PC-3 (cell line): ENCODE results near the gene ZRANB1. TPM values are rescaled to one million over a fixed set of nuclear protein-coding genes. Genes with fewer than 3 reads are reported as not detected.

Experiments
- ATAC-seq: fragments of 200-7000 bp; cut with Tn5 transposase; 2 replicates; pipeline ENCODE4 v1.9.1; 2020; ENCODE audit warnings: mild to moderate bottlenecking, moderate library complexity
- BruUV-seq: library from RNA; stranded (reverse); fragments of 400-500 nt; replicated peaks from 2 replicates; lab custom pipeline; 2021; lab: Mats Ljungman, UMichigan
- CTCF ChIA-PET: fragments of 300-600 bp; sonication (Branson Sonifier 250); formaldehyde crosslinking; loops from one replicate; lab custom pipeline; 2022; ENCODE audit warnings: antibody characterized with exemption; lab: Charles Lee
- POLR2A ChIA-PET: fragments of 300-600 bp; sonication (Branson Sonifier 250); formaldehyde crosslinking; loops from one replicate; lab custom pipeline; 2022; ENCODE audit warnings: antibody characterized with exemption; ENCODE audit not compliant: unreplicated experiment; lab: Charles Lee
- DNase-seq: peaks from one replicate; pipeline ENCODE4 v3.0.0-alpha.2; 2015
- H2AFZ ChIP-seq: fragments of 300-600 bp; sonication (generic); 2 replicates; pipeline ENCODE4 v1.6.0; 2016; ENCODE audit warnings: antibody characterized with exemption, low read length
- H3F3A ChIP-seq: fragments of 300-600 bp; sonication (generic); one replicate; pipeline ENCODE4 v1.6.0; 2017; ENCODE audit warnings: antibody characterized with exemption, low read length, control low read depth, mild to moderate bottlenecking; ENCODE audit not compliant: unreplicated experiment
- H3K27ac ChIP-seq: fragments of 300-600 bp; sonication (generic); 2 replicates; pipeline ENCODE4 v1.5.1; 2016; ENCODE audit warnings: mild to moderate bottlenecking, low read length
- H3K27me3 ChIP-seq: fragments of 300-600 bp; sonication (generic); 2 replicates; pipeline ENCODE4 v1.6.1; 2016; ENCODE audit warnings: low read length, mixed read lengths
- H3K36me3 ChIP-seq: fragments of 300-600 bp; sonication (generic); 2 replicates; pipeline ENCODE4 v1.6.1; 2016; ENCODE audit warnings: low read depth, mixed run types, low read length, mixed read lengths
- H3K4me1 ChIP-seq: fragments of 300-600 bp; sonication (generic); 2 replicates; pipeline ENCODE4 v1.5.1; 2016; ENCODE audit warnings: low read length; ENCODE audit not compliant: insufficient read depth
- H3K4me2 ChIP-seq: fragments of 300-600 bp; sonication (generic); 2 replicates; pipeline ENCODE4 v1.6.0; 2016; ENCODE audit warnings: low read length
- H3K4me3 ChIP-seq: fragments of 300-600 bp; sonication (generic); 2 replicates; pipeline ENCODE4 v1.5.1; 2016; ENCODE audit warnings: mild to moderate bottlenecking, low read length, mixed read lengths
- H3K79me2 ChIP-seq: fragments of 300-600 bp; sonication (generic); 2 replicates; pipeline ENCODE4 v1.6.1; 2017; ENCODE audit warnings: low read length, mixed read lengths
- H3K9ac ChIP-seq: fragments of 300-600 bp; sonication (generic); 2 replicates; pipeline ENCODE4 v1.6.0; 2016; ENCODE audit warnings: mild to moderate bottlenecking, low read length
- H3K9me2 ChIP-seq: fragments of 300-600 bp; sonication (generic); replicated peaks from 2 replicates; pipeline ENCODE4 v1.6.1; 2016; ENCODE audit warnings: mixed run types, low read length, mixed read lengths
- H3K9me3 ChIP-seq: fragments of 300-600 bp; sonication (generic); 2 replicates; pipeline ENCODE4 v1.6.1; 2016; ENCODE audit warnings: low read length, mixed read lengths
- H4K20me1 ChIP-seq: fragments of 300-600 bp; sonication (generic); 2 replicates; pipeline ENCODE4 v1.6.1; 2016; ENCODE audit warnings: low read length, mixed read lengths
- CTCF ChIP-seq: fragments of 300-600 bp; sonication (generic); conservative IDR thresholded peaks from 2 replicates; pipeline ENCODE4 v1.5.1; 2017; ENCODE audit warnings: antibody characterized with exemption, low read depth, mild to moderate bottlenecking, low read length
- EZH2 ChIP-seq: fragments of 300-600 bp; sonication (generic); IDR thresholded peaks from one replicate; pipeline ENCODE4 v1.6.1; 2017; ENCODE audit warnings: antibody characterized with exemption, mild to moderate bottlenecking, low read length; ENCODE audit not compliant: unreplicated experiment
- EZH2phosphoT487 ChIP-seq: fragments of 300-600 bp; sonication (generic); IDR thresholded peaks from 2 replicates; pipeline ENCODE4 v1.6.1; 2018; ENCODE audit warnings: mild to moderate bottlenecking, antibody characterized with exemption, low read length, borderline replicate concordance
- intact Hi-C: fragments of 100-400 bp; cut with micrococcal nuclease; formaldehyde crosslinking; loops from 2 replicates; pipeline ENCODE4 v1.9.0; 2023
- total RNA-seq: library from RNA; depleted of rRNA; stranded (reverse); fragments of >200 nt; gene quantifications from 2 replicates; pipeline ENCODE4 v1.2.3, GENCODE V29; 2014

ZRANB1 gene
- total RNA-seq, 1 experiment from 2014 or later: 12.8 TPM

- no peaks in the 10 kb centered on the region for H3K4me1 ChIP-seq
- no peak overlapping the region for H3K27ac ChIP-seq
- TF ChIP-seq EZH2: no peak
- TF ChIP-seq CTCF: no peak
- TF ChIP-seq EZH2phosphoT487: no peak
- no peak overlapping the region for H2AFZ ChIP-seq
- POLR2A ChIA-PET: interaction anchor here (0.6 kb wide), 1 partner anchor 11 kb away, joined by 5 read pairs; no protein-coding TSS in a partner anchor
- no peaks in the 10 kb centered on the region for H3K9me2 ChIP-seq
- H3K79me2 ChIP-seq: no peaks in the 10 kb centered on the region
- CTCF ChIA-PET: no interaction called here
- no peak overlapping the region for H3K4me3 ChIP-seq
- H3K36me3 ChIP-seq: no peaks in the 10 kb centered on the region; the same call in 1 of the 2 replicates
- H3K9ac ChIP-seq: no peak overlapping the region
- DNase-seq: no peak
- H3K9me3 ChIP-seq: no peaks in the 10 kb centered on the region
- H3K27me3 ChIP-seq: no peaks in the 10 kb centered on the region
- H3K4me2 ChIP-seq: no peak overlapping the region
- H3F3A ChIP-seq: no peaks in the 10 kb centered on the region
- intact Hi-C loops: no loop called here
- ATAC-seq: no peak
- no TSS peak for BruUV-seq
- H4K20me1 ChIP-seq: no peaks in the 10 kb centered on the region
Observed at GRCh38 chr10:124998624-124999291, 56.8 kb downstream of the ZRANB1 start.

- intact Hi-C loops: no loop called here
- H3K27me3 ChIP-seq: no peaks in the 10 kb centered on the region
- DNase-seq (no peak), ATAC-seq (no peak)
- H3K36me3 ChIP-seq: no peaks in the 10 kb centered on the region
- no peaks in the 10 kb centered on the region for H3K79me2 ChIP-seq
- no peak overlapping the region for H3K4me3 ChIP-seq
- H3K27ac ChIP-seq: no peak overlapping the region
- BruUV-seq: no TSS peak
- no peaks in the 10 kb centered on the region for H3K9me2 ChIP-seq
- no peaks in the 10 kb centered on the region for H4K20me1 ChIP-seq
- no peak overlapping the region for H2AFZ ChIP-seq
- no peaks in the 10 kb centered on the region for H3F3A ChIP-seq
- no peaks in the 10 kb centered on the region for H3K9me3 ChIP-seq
- POLR2A ChIA-PET: no interaction called here
- TF ChIP-seq EZH2phosphoT487 (no peak), CTCF (no peak), EZH2 (no peak)
- no peaks in the 10 kb centered on the region for H3K4me1 ChIP-seq
- H3K4me2 ChIP-seq: no peak overlapping the region
- no peak overlapping the region for H3K9ac ChIP-seq
- CTCF ChIA-PET: interaction anchor here (0.6 kb wide), 1 partner anchor 46 kb away, joined by 3 read pairs; no protein-coding TSS in a partner anchor
Observed at GRCh38 chr10:124999433-125000365, 57.8 kb downstream of the ZRANB1 start.
